ENCODE data around the gene MAP1B. TPM values are rescaled to one million over a fixed set of nuclear protein-coding genes. Genes with fewer than 3 reads are reported as not detected.

MAP1B gene
- total and polyA plus RNA-seq, 8 donors: 2.1 to 985 (median 24.7) TPM

GRCh38 chr5:72122602-72123001 lies 15.3 kb downstream of the MAP1B start:
- 84 to 91% (median 88%) methylated on average over 3 of the region's 3 CpGs for whole genome bisulfite sequencing, 5 donors
- TF ChIP-seq EP300 (IDR thresholded peaks at IDR 0.05): no peak
- TF ChIP-seq POLR2A (IDR thresholded peaks at IDR 0.05): no peak
- no peak for TF ChIP-seq CTCF (IDR thresholded peaks at IDR 0.05)
- TF ChIP-seq POLR2AphosphoS5 (IDR thresholded peaks at IDR 0.05): no peak
- H3K36me3 ChIP-seq: peaks cover 0 to 25% (median 12%) of the 10 kb centered on the region in 4 donors
- no peak overlapping the region for H3K4me3 ChIP-seq
- H3K27ac ChIP-seq: no peak overlapping the region
- H3K9me3 ChIP-seq: no peaks in the 10 kb centered on the region
- peaks cover 0 to 4% (median 0%) of the 10 kb centered on the region in 3 donors for H3K27me3 ChIP-seq
- H3K4me1 ChIP-seq: peaks cover 0 to 47% (median 10%) of the 10 kb centered on the region in 4 donors
- intact Hi-C loops (cut with DNase I; ENCODE audit: low total_unique reads): no loop called here
- no peak for DNase-seq

GRCh38 chr5:72123764-72124376 lies 16.6 kb downstream of the MAP1B start:
- Histone ChIP-seq H3K27me3 (peaks cover 0 to 4% (median 0%) of the 10 kb centered on the region in 3 donors), H3K4me1 (peaks cover 0 to 47% (median 10%) of the 10 kb centered on the region in 4 donors), H3K27ac (no peak overlapping the region), H3K4me3 (no peak overlapping the region), H3K36me3 (peaks cover 0 to 14% (median 6%) of the 10 kb centered on the region in 4 donors), H3K9me3 (no peaks in the 10 kb centered on the region)
- no peak for TF ChIP-seq EP300 (IDR thresholded peaks at IDR 0.05)
- no peak for TF ChIP-seq CTCF (IDR thresholded peaks at IDR 0.05)
- TF ChIP-seq POLR2A (IDR thresholded peaks at IDR 0.05): no peak
- no peak for TF ChIP-seq POLR2AphosphoS5 (IDR thresholded peaks at IDR 0.05)
- DNase-seq: no peak
- intact Hi-C loops (cut with DNase I; ENCODE audit: low total_unique reads): no loop called here
- WGBS, 5 donors: 81 to 86% (median 85%) methylated on average over 9 of the region's 9 CpGs

DNA sequence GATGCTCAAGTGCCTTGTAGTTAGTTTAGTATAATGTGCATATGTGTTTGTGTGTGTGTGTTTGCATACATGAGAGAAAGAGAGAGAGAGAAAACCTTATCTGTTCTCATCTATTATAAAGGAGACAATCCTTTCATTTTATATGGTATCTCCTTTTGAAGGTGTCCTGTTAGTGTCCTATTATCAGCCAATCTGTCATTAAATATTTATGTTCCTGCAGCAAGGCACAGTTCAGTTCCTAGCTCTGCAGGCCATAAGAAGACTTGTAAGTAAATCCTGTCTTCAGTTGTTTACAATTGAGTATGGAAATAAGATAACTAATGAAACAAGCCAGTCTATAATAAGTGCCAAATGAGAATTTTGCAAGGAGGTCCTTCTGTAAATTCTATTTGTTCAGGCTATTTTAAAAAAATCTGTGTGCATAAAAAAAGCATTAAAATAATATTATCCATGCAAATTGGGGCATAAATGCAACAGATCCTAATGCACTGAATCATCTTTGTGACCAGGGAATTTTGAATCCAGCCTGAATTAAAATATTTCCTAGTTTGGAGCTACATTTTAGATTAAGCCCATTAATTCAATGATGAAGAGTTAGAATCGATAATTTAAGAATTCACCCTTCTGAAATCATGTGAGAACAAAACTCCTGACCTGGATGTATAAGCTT lies 18.1 kb downstream of the MAP1B start:
- H3K27me3 ChIP-seq: peaks cover 0 to 4% (median 0%) of the 10 kb centered on the region in 3 donors
- no peak for TF ChIP-seq CTCF (IDR thresholded peaks at IDR 0.05)
- TF ChIP-seq EP300 (IDR thresholded peaks at IDR 0.05): no peak
- no peak for TF ChIP-seq POLR2A (IDR thresholded peaks at IDR 0.05)
- TF ChIP-seq POLR2AphosphoS5 (IDR thresholded peaks at IDR 0.05): no peak
- no peaks in the 10 kb centered on the region for H3K9me3 ChIP-seq
- H3K4me1 ChIP-seq: peaks cover 0 to 57% (median 13%) of the 10 kb centered on the region in 4 donors
- no peak overlapping the region for H3K4me3 ChIP-seq
- intact Hi-C loops (cut with DNase I; ENCODE audit: low total_unique reads): no loop called here
- no peak for DNase-seq
- H3K36me3 ChIP-seq: peaks cover 0 to 8% (median 3%) of the 10 kb centered on the region in 4 donors
- WGBS, 5 donors: 82 to 96% (median 92%) methylated on average over 1 of the region's 1 CpG
- no peak overlapping the region for H3K27ac ChIP-seq

DNA sequence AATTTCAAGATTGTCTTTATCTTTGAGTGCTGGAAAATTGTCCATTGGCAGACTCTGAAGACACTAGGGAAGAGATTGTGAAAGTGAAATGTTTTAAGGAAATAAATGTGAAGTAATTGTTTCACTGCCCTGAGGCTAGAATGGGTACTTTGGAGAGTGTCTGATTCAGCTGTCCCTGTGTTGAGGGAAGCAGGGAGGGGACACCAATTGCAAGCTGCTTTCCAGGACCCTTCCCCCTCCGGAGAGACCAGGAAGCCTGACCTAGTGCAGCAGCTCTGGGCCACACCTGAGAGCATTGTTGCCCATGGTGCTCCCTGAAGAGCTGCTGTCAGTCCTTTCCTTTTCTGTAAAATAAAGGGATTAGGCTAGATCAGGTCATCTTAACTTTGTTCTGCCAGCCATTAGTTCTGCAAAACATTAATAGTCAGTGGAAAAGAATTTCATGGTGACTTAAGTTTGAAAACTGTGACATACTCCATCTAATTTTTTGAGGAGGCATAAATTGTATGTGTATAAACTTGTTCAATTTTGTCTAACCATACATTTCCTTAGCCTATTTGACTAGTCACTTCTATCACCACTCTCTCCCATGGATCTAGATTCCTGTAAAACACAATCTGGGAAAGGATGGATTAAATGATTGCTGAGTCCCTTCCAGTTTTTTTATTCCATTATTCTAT lies 18.8 kb downstream of the MAP1B start:
- DNase-seq: no peak
- H3K27me3 ChIP-seq: peaks cover 0 to 4% (median 0%) of the 10 kb centered on the region in 3 donors
- H3K27ac ChIP-seq: no peak overlapping the region
- H3K9me3 ChIP-seq: no peaks in the 10 kb centered on the region
- no peak for TF ChIP-seq EP300 (IDR thresholded peaks at IDR 0.05)
- TF ChIP-seq POLR2AphosphoS5 (IDR thresholded peaks at IDR 0.05): no peak
- no peak for TF ChIP-seq POLR2A (IDR thresholded peaks at IDR 0.05)
- TF ChIP-seq CTCF (IDR thresholded peaks at IDR 0.05): no peak
- H3K4me3 ChIP-seq: no peak overlapping the region
- 0 to 15% (median 9%) methylated on average over 1 of the region's 1 CpG for WGBS, 5 donors
- H3K4me1 ChIP-seq: peaks cover 0 to 54% (median 15%) of the 10 kb centered on the region in 4 donors
- peaks cover 0 to 8% (median 3%) of the 10 kb centered on the region in 4 donors for H3K36me3 ChIP-seq
- intact Hi-C loops (cut with DNase I; ENCODE audit: low total_unique reads): no loop called here
